ENCODE measurements around the gene KRT40. TPM values are rescaled to one million over a fixed set of nuclear protein-coding genes. Genes with fewer than 3 reads are reported as not detected.

The KRT40 gene
- total and polyA plus RNA-seq, 2 of the 4 experiments (the other 2 are of a cell fraction), result not detected

GRCh38 chr17:41029633-41030245 is 45.6 kb upstream of the KRT40 start, which contains the start of gene KRTAP1-4:
Gene KRTAP1-4, minus strand, starts transcription at chr17:41030195. Its CDS starts 117 bp downstream, at chr17:41030078.
- dilution Hi-C loops (cut with HindIII; ENCODE audit: low sequenced_read_pairs, unreplicated experiment), result no loop called here
- Histone ChIP-seq H4K8ac (ENCODE audit: low read depth in 2 of 2, low read length in 2 of 2) (peak within 1 kb of the TSS in 1 of 2 experiments; percentile 2; a peak in 2 of 4 replicates), H2AK5ac (ENCODE audit: low read depth, low read length) (peak within 1 kb of the TSS; percentile 91), H3K18ac (ENCODE audit: low read depth, low read length) (peak within 1 kb of the TSS; percentile 74), H3K36me3 (ENCODE audit: control insufficient read depth, insufficient read depth, low read length) (no peaks in the 10 kb centered on the region), H2BK5ac (ENCODE audit: low read depth, low read length, poor library complexity, severe bottlenecking) (peak within 1 kb of the TSS; percentile 41), H3K27ac (ENCODE audit: insufficient read depth, low read length) (no peak within 1 kb of the TSS), H3K56ac (ENCODE audit: extremely low read depth, insufficient read depth, low read length) (no peak within 1 kb of the TSS), H3K4me2 (ENCODE audit: low read depth, low read length) (no peak within 1 kb of the TSS), H2BK120ac (ENCODE audit: low read depth, low read length) (peak within 1 kb of the TSS; percentile 48), H2AK9ac (replicated peaks; ENCODE audit: low read depth, low read length, poor library complexity) (no peak within 1 kb of the TSS), H3K9me3 (ENCODE audit: control insufficient read depth, insufficient read depth, low read length) (no peaks in the 10 kb centered on the region), H2BK20ac (ENCODE audit: low read depth, low read length) (peak within 1 kb of the TSS; percentile 66), H3K9me1 (ENCODE audit: insufficient read depth, low read length) (peaks cover 7% of the 10 kb centered on the region), H3K14ac (replicated peaks; ENCODE audit: low read depth, low read length) (peak within 1 kb of the TSS; percentile 63; the same call in 1 of the 2 replicates), H3K4ac (ENCODE audit: low read depth, low read length) (peak within 1 kb of the TSS; percentile 64), H4K20me1 (ENCODE audit: insufficient read depth, low read length) (no peaks in the 10 kb centered on the region), H3K79me1 (ENCODE audit: low read depth in 1 of 2, low read length in 2 of 2) (no peaks in the 10 kb centered on the region), H3K27me3 (ENCODE audit: control insufficient read depth, insufficient read depth, low read length) (no peaks in the 10 kb centered on the region), H3K4me3 (ENCODE audit: insufficient read depth, low read depth, low read length) (no peak within 1 kb of the TSS), H2BK15ac (ENCODE audit: low read depth, low read length) (peak within 1 kb of the TSS; percentile 82), H4K91ac (ENCODE audit: insufficient read depth, low read depth, low read length) (peak within 1 kb of the TSS; percentile 33; the same call in 1 of the 2 replicates), H4K5ac (ENCODE audit: low read depth, low read length) (peak within 1 kb of the TSS; percentile 69; the same call in 1 of the 2 replicates), H3K4me1 (ENCODE audit: control insufficient read depth, insufficient read depth, low read length) (peaks cover 13% of the 10 kb centered on the region), H3K23ac (ENCODE audit: low read depth, low read length) (0 out of 2 replicates have a peak within 1 kb of the TSS, but pooled peaks have one; percentile 11), H2AFZ (replicated peaks; ENCODE audit: low read length, poor library complexity) (no peak within 1 kb of the TSS), H3K9ac (ENCODE audit: low read depth, low read length) (no peak within 1 kb of the TSS)
- DNase-seq (no peak), ATAC-seq (ENCODE audit: low read depth) (no peak)
- TF ChIP-seq USF2 (IDR thresholded peaks at IDR 0.05; ENCODE audit: low read depth, low read length) (no peak), POLR2A (IDR thresholded peaks at IDR 0.05; ENCODE audit: low read depth, low read length) (no peak), BHLHE40 (IDR thresholded peaks at IDR 0.05; ENCODE audit: low read depth, low read length) (no peak), CHD1 (IDR thresholded peaks at IDR 0.05; ENCODE audit: low read depth, low read length) (no peak), MAFK (IDR thresholded peaks at IDR 0.05; ENCODE audit: low read depth, low read length) (no peak), CEBPB (IDR thresholded peaks at IDR 0.05; ENCODE audit: low read depth, low read length) (no peak), ELK1 (IDR thresholded peaks at IDR 0.05; ENCODE audit: borderline replicate concordance, low read depth, low read length) (no peak), RAD21 (IDR thresholded peaks at IDR 0.05; ENCODE audit: low read length) (no peak), MXI1 (IDR thresholded peaks at IDR 0.05; ENCODE audit: borderline replicate concordance, low read depth, low read length) (no peak)
- ChIA-PET POLR2A (ENCODE audit: unreplicated experiment) (no interaction called here), CTCF (no interaction called here)
- intact Hi-C loops (cut with micrococcal nuclease), result no loop called here
- in situ Hi-C loops (cut with MboI; ENCODE audit: low sequenced_read_pairs), result no loop called here
- 100% methylated on average over 2 of the region's 12 CpGs; no CpG with 5 or more reads in 1 of the 2 experiments for WGBS, 2 experiments (ENCODE audit: extremely low coverage in 2 of 2, insufficient read length in 1 of 2)
- no TSS peak for BruUV-seq (replicated peaks)

Data from IMR-90 (cell line).